HG02852 (cell line): ENCODE results near the gene USH2A.
A peak's percentile ranks its signal among the peaks of the same experiment; 100 is the strongest.

ENCODE experiments used
- ATAC-seq: cut with Tn5 transposase; IDR thresholded peaks from one replicate; pipeline ENCODE4 v1.9.1; 2021; ENCODE audit warnings: mild to moderate bottlenecking, moderate library complexity; ENCODE audit not compliant: unreplicated experiment

Gene USH2A

DNA sequence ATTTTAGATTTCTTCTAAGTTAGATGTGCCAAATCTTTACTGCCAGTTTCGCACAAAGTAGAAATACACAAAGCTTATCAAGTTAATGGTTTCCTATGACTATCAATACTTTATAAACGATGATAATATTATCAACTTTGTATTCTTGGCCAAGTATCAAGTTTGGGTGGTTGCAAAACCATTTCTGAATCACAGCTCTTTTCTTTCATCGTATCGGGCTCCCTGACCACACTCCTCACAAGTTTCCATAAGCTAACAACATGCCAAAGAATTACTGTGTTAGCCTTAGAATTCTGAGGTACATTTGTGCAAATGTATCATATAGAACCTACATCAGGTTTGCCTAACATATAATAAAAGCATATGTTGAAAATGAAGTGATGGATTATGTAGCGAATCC is 545.1 kb downstream of the USH2A start:
- ATAC-seq, result no peak

DNA sequence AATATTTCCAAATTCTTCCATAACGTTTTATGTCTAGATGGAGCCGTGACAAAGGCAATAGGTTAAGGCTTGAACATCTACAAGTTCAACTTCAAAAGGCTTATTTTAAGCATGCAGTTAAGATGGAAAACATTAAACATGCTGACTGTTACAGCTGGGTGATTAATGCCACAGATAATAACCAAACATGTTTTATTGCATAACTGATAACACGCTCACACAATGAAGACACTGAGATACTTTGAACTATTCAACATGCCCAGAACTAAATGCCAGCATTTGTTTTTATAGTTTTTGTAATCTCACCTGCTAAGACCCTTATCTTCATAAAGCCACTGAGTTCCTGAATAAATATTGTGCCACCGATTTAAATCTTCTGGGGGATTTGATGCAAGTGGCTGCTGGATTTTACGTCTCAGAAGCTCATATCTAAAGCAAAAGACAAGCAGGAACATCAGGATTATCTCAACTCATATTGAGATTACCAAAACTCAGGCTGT is 545.7 kb downstream of the USH2A start:
- no peak for ATAC-seq

DNA sequence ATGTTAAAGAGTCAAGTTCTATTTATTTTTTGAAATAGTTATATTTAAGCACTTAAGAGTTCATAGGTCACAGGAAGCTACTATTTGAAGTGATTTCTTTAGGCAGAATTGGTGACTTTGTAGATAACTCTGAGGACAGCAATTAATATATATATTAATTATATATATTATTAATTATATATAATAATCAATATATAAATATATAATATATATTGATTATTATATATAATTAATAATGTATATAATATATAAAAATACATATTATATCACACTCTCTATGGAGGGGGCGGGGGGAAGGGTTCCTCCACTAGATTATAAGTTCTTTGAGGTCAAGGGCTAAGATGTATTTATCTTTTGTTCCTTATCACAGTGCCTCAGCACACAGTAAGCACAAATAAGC is 547.5 kb downstream of the USH2A start:
- ATAC-seq, result no peak

DNA sequence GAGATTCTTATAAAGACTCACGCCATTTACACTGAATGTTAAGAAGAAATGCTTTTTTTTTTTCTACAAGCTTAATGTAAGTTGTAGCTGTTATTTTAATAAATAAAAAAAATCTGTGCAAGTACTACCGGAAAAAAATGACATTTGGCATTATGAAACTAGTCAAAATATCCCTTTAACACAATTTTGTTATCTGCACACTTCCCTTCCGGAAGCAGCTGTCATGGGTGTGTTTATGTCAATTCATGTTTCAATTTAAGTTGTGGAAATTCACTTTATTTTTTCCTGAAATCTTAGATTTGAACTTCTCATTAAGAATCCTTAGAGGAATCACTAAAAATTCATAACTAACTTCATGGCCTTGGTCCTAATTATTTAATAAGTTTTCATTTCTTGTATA is 548.0 kb downstream of the USH2A start:
- ATAC-seq, result no peak

DNA sequence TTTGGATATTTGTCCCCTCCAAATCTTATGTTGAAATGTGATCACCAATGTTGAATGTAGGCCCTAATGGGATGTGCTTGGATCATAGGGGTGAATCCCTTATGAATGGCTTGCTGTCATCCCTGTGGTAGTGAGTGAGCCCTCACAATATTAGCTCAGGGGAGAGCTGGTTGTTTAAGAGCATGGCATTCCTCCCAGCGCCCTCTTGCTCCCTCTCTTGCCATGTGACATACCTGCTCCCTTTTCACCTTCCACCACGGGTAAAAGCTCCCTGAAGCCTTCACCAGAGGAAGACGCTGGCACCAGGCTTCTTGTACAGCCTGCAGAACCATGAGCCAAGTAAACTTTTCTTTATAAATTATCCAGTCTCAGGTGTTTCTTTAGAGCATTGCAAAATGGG is 550.6 kb downstream of the USH2A start:
- no peak for ATAC-seq

DNA sequence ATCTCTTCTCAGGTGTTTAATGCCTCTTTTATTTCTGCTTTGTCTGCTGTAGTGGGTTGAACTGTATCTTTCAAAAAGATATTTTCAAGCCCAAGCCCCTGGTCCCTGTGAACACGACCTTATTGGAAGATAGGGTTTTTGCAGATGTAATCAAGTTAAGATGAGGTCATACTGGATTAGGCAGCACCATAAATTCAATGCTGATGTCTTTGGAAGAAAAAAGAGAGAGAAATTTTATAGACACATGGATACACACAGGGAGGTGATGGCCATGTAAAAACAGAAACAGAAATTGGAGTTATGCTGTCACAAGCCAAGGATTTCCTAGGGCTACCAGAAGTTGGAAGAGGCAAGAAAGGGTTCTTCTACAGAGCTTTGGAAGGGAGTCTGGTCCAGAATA is 554.7 kb downstream of the USH2A start:
- ATAC-seq, result no peak

DNA sequence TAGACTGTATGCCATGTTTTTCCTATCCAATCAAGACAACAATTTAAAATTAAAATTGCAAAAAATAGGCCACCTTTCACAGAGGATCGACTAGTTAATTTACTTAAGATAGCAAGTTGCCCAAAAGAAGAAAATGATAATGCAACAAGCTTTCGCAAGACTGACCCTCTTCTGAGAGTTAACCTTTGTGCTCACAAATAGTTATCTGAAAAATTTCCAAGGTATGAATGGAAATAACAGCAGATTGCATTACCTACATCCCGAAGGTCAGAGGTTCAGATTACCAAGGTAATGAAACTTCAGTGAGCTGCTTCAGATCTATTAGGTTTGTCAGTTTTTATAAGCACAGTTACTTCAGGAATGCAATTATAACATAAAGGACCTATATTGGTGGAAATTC is 558.2 kb downstream of the USH2A start:
- ATAC-seq, result no peak

DNA sequence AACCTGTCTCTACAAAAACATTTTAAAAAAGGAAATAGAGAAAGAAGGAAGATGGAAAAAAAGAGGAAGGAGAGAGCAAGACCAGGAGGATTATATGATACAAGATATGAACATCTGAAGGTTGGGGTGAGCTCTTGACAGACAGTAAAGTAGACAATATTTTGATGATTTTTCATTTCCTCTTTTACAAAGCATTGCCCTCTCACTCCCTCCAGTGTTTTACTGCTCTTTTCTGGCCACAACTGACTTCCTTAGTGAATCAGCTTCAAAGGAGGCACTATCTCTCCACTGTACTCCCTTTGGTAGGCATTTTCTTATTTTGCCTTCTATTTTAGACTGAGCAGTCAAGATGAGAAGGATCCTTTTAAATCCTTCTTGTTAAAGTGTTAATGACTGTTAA is 559.5 kb downstream of the USH2A start:
- peak; percentile 74 for ATAC-seq

DNA sequence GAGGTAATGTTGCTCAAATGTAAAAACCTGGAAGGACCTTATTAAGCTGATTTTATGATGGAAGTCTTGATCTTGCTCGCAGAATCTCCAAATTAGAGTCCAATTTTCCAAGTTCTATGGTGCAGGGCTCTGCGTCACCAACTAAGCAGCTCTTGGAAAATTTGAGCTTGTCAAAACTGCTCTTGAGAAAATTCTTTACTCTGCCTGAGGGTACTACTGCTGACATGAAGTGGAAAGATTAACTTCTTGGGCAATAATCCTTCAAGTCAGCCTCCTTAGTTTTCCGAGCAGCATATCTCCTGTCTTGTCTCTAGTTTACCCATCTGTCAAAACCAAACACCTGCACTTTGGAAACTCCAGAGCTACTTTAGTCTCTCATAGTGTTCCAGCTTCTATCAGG is 562.4 kb downstream of the USH2A start:
- ATAC-seq, result no peak

DNA sequence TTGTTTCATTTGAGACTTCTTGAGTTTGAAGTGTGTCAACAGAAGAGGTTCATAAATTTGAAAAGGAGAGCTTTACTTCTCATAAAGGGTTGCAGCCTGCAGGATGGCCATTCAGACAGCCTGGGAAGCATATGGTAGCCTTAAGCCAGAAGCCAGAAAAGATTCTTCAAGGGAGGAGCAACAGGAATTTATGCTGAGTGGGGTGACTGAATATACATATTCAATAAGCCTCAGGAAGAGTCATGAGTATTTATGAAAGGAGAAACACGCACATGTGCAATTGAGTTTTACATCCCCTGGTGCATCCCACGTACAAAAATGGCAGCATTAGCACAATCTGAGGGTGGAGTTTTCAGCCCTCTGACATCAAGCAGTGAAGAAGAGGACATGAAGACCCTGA is 565.9 kb downstream of the USH2A start:
- no peak for ATAC-seq

DNA sequence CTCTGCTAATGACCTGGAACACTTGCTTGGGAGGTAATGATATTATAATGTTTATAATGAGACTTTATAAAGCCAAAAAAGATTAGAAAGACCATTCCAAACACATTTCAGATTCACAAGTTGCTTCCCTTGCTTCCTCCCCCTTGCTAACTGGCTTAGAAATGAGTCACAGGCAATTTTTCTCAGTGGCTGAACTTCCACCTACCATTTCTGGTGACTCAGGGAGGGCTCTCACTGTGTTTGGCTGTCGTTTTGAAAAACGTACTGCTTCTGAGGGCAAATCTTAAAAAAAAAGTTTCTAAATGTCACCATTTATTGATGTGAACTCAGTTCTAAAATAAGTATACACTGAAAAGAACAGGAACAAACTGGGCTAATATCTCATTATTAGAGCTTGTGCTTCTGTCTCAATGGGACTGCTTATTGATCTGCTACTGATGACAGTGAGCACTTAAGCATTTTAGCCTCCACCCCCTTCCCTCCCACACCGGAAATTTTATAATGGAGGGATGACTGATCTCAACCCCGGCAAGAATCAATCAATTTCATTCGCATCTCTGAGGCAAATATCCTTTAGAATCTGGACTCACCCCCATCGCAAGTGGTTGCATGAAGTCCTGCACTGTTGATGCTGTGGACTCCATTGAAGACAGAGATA is 577.9 kb downstream of the USH2A start:
- ATAC-seq, result no peak

DNA sequence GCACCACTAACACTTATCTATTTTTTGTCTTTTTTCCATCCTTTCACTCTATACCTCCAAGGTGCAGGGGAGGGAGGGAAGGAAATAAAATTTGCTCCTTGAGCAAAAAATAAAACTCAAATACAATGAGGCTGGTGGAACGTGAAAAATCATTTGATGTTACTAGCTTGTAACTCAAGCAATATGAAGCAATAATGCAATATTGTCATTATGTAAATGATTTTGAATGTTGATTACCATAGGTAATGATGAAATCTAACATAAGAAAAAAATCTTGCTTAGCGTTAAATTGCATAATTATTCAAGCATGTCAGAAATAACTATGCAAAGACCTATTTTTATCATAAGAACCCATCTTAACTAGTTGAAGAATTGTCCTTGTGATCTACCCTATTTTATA is 578.5 kb downstream of the USH2A start:
- no peak for ATAC-seq

DNA sequence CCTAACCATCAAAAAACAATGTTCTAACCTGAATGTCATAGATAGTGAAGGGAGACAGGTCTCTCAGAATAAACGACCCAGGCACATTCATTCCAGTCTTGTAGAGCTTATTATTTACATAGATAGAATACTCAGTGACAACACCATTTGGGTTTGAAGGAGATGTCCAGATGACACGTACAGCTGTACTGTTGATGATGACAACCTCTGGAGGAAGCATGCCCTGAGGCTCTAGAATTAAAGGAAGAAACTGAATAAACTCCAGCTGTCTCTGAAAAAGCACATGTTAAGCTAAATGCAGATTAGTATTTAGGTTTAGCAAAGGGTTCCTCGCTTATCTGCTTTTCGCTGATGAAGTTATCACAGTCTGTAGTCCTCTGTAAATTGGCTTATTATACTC is 579.0 kb downstream of the USH2A start:
- ATAC-seq, result no peak

DNA sequence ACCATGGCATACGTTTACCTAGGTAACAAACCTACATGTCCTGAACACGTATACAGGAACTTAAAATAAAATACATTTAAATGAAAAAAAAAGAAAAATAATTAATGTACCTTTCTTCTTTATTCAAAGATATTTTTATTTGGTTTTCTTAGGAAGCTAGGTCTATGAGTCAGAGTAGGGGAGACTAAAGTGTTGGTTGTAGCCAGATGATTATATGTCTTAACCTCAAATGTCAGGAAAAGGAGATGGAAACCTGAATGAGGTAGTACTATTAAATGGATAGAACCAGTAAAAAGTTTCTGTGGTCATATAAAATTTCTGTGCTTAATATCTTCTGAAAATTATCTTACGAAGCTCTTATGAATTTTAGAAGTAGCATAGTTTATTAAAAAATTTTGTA is 580.3 kb downstream of the USH2A start:
- no peak for ATAC-seq

DNA sequence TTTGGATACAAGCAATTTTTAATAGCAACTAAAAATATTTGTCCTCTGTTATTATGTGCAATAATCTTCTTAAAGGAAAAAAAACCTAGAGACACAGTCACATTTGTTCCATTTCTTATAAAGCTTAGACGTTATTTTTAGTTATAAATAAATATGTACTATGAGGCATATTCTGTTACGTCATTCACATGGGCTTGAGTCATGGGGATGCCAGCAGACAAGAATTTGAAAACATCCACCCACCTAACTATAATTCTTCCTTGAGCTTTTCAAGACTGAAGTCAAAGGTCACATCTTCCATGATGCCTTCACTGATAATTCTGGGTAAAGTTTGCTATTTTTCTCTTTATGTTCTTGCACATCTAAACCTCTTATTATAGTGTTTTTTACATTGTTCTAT is 587.3 kb downstream of the USH2A start:
- no peak for ATAC-seq

DNA sequence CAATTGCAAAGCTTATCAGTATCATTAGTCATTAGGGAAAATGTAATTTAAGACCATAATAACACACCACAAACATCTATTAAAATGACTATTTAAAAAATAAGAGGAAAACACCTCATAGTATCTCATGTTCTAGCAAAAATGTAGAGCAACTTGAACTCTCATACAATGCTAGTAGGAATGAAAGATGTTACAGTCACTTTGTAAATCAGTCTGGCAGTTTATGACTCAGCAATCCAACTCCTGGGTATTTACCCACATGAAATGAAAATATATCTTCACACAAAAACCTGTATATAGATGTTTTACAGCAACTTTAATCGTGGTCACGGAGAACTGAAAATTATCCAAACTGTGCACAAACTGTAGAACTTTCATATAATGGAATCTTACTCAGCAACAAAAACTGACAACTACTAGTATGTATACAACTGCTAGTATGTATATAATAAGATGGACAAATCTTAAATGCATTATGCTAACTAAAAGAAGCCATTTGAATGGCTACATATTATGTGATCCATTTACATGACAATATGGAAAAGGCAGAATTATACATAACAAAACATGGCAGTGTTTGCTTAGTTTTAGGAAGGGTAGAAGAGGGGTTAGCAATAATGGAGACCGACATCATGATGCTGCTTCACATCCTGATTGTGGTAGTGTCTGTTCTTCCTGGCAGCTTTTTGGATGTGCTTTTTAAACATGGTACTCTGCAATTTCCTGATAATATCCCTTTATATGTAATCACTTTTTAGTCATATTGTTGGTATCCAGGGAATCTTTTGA is 589.1 kb downstream of the USH2A start:
- ATAC-seq, result no peak

DNA sequence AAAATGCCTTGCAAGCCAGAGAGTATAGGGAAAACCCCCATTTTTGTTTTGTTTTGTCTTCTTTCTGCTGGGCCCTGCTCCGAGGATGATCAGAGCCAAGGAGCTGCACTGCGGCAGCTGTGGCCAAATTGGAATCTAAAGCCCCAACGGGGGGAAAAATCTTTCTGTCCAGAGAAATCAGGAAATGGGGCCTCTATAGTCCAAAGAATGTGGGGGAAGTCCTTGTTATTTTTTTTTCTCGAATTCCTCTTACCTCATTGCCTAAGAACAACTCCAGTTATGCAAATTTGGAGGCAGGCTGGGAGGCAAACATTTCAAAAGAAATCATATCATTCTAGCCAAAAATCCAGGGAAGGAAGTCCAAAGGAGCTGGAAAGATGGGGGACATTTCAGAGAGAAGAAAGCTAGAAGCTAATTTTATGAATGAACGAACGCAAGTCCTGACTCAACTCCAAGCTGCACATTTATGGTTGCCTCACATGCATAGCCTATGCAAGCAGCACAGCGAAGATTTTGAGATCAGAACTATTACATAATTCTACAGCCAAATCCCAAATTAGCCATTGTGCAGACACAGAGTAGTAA is 592.9 kb downstream of the USH2A start:
- ATAC-seq, result no peak

DNA sequence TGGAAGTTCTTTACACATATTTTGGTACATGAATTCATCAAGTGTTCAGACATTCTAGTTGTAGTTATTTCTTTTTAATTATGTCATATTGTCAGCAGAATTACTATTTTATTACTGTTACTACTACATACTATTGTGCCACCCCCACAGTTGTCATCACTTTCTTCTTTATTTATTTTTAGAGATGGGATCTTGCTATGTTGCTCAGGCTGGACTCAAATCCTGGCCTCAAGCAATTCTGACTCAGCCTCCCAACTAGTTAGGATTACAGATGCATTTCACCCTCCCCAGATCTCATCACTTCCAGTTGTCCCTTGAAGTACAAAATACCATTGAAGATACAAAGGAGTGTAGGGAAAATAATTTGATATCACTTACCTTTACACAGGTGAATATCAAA is 598.2 kb downstream of the USH2A start:
- ATAC-seq, result no peak

DNA sequence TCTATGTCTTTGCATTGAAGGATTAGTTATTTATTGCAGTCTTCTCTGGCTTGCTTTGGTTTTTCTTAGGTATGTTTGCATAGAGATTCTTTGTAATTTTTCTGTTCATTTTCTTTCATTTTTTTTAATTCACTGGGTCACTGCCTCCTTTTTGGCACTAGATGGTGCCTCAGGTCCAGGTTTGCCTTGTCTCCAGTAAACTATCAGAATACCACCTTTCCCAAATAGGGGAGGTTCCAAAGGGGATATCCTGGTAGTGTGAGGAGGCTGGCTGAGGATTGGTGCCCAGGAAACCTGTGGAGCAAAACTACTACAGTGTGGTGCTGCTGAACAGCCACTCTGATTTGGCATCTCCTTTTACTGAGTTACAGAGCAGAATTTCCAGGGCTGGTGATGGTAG is 599.0 kb downstream of the USH2A start:
- ATAC-seq, result no peak

DNA sequence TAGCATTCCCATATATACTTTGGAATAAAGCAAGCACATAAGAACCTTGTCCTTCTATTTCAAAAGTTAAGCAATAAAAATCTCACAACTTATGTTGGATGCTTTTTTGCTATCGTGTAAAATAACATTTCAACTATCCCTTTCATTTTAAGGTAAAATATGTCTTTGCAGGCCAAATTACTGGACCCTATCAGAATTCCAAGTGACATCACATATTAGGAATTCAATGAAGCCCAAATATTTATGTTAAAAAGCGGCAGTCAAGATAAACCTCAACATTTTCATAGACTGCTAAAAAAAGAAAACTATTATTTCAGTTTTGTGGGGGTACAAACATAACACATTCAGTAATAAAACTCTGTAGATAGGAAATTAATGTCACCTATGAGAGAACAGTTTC is 604.1 kb downstream of the USH2A start:
- no peak for ATAC-seq

DNA sequence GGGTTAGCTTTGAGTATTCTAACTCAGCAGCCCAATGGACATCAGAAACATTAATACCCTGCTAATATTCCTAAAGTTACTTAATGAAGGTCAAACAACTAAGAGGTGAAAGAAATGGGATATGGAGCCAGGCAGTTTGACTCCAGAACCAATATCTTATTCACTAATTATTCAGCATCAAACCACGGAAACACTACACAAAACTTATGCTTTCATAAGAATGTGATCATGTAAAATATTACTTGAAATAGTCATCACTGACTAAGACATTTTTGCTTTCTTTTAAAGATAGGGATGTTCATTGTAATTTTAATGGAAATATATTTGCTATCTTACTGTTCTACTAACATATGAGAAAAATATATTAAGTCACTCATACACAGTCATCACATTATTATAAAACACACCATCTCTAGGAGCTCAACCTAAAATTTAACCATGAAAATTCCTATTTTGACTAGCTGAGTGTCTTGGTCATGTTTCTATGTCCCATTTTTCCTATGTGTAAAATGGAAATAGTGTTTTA is 615.3 kb downstream of the USH2A start:
- no peak for ATAC-seq

DNA sequence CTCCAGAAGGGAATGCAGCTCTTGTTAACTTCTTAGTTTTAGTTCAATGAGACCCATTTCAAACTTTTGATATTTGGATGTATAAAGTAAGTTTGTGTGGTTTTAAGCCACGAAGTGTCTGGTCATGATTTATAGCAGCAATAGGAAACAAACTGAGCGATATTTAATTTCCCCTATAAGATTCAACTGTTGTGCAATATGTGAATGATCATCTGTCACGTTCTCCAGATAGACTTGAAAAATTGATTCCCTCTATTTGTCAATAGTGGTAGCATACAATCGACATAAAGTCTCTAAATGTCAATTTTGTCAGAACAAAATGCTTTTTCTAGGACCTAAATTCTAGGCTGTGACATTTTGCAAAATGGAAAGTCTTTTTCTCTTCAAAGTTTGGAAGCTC is 616.0 kb downstream of the USH2A start:
- no peak for ATAC-seq
